Mesenchymal stem cell (in vitro differentiated cells and primary cell): Measurements from ENCODE around the gene THAP5.
A peak's percentile ranks its signal among the peaks of the same experiment; 100 is the strongest.

Experiments
- DNase-seq: peaks from one replicate; pipeline ENCODE4 v3.0.0-alpha.2; 2013
- H2AFZ ChIP-seq: one replicate; pipeline ENCODE4 v1.6.1; 2013; ENCODE audit warnings: low read depth, mild to moderate bottlenecking, control low read depth, inconsistent platforms, low read length, moderate library complexity
- H2AK5ac ChIP-seq: 2 replicates; pipeline ENCODE4 v1.6.1; 2013; ENCODE audit warnings: low read length, moderate library complexity, mild to moderate bottlenecking, inconsistent platforms; ENCODE audit not compliant: severe bottlenecking
- H2BK120ac ChIP-seq: one replicate; pipeline ENCODE4 v1.6.1; 2013; ENCODE audit warnings: low read depth, mild to moderate bottlenecking, inconsistent platforms, low read length, moderate library complexity
- H2BK12ac ChIP-seq, 2 experiments: one replicate each; pipeline ENCODE4 v1.6.1; 2013; ENCODE audit warnings: inconsistent platforms in 2 of 2, low read length in 2 of 2, mild to moderate bottlenecking in 2 of 2, moderate library complexity in 2 of 2, control low read depth in 1 of 2
- H2BK15ac ChIP-seq: one replicate; pipeline ENCODE4 v1.6.1; 2013; ENCODE audit warnings: mild to moderate bottlenecking, low read depth, inconsistent platforms; ENCODE audit not compliant: poor library complexity, severe bottlenecking
- H2BK5ac ChIP-seq: 2 replicates; pipeline ENCODE4 v1.6.1; 2013; ENCODE audit warnings: low read depth, mild to moderate bottlenecking, low read length, control low read depth, inconsistent platforms; ENCODE audit not compliant: poor library complexity, severe bottlenecking
- H3K14ac ChIP-seq, 2 experiments: one replicate each; pipeline ENCODE4 v1.6.1; 2013; ENCODE audit warnings: inconsistent platforms in 2 of 2, low read length in 2 of 2, control low read depth in 1 of 2, mild to moderate bottlenecking in 1 of 2, moderate library complexity in 1 of 2
- H3K18ac ChIP-seq, 2 experiments: one replicate each; pipeline ENCODE4 v1.6.1; 2013; ENCODE audit warnings: inconsistent platforms in 2 of 2, low read length in 2 of 2, control low read depth in 1 of 2, low read depth in 1 of 2, mild to moderate bottlenecking in 1 of 2
- H3K23ac ChIP-seq, 2 experiments: one replicate each; pipeline ENCODE4 v1.6.1; 2013; ENCODE audit warnings: inconsistent platforms in 2 of 2, low read length in 2 of 2, mild to moderate bottlenecking in 2 of 2, moderate library complexity in 2 of 2, control low read depth in 1 of 2
- H3K27ac ChIP-seq: 2 replicates; pipeline ENCODE4 v1.5.1; 2013; ENCODE audit warnings: mild to moderate bottlenecking, moderate library complexity, low read length, control low read depth, inconsistent platforms; ENCODE audit not compliant: poor library complexity, severe bottlenecking
- H3K27me3 ChIP-seq, 2 experiments: 2 replicates each; pipeline versions ENCODE4 v1.6.1 to v1.7.0; 2013; ENCODE audit warnings: low read length in 2 of 2, mild to moderate bottlenecking in 2 of 2, moderate library complexity in 2 of 2, control low read depth in 1 of 2, inconsistent platforms in 1 of 2; ENCODE audit not compliant: control insufficient read depth in 1 of 2, insufficient read depth in 1 of 2
- H3K36me3 ChIP-seq, 2 experiments: 2 replicates each; pipeline versions ENCODE4 v1.6.1 to v1.7.0; 2013; ENCODE audit warnings: low read length in 2 of 2, control low read depth in 1 of 2, inconsistent platforms in 1 of 2, low read depth in 1 of 2, mild to moderate bottlenecking in 1 of 2; ENCODE audit not compliant: insufficient read depth in 2 of 2, control insufficient read depth in 1 of 2
- H3K4ac ChIP-seq, 2 experiments: one replicate each; pipeline ENCODE4 v1.6.1; 2013; ENCODE audit warnings: inconsistent platforms in 2 of 2, low read length in 2 of 2, mild to moderate bottlenecking in 2 of 2, moderate library complexity in 2 of 2, control low read depth in 1 of 2, low read depth in 1 of 2
- H3K4me1 ChIP-seq: 2 replicates; pipeline ENCODE4 v1.6.1; 2013; ENCODE audit warnings: low read depth, low read length, control low read depth; ENCODE audit not compliant: control insufficient read depth, insufficient read depth
- H3K4me2 ChIP-seq: 2 replicates; pipeline ENCODE4 v1.6.1; 2013; ENCODE audit warnings: low read length, mild to moderate bottlenecking, inconsistent platforms; ENCODE audit not compliant: poor library complexity, severe bottlenecking
- H3K4me3 ChIP-seq, 2 experiments: 2 replicates each; pipeline versions ENCODE4 v1.5.1 to v1.7.0; 2013; ENCODE audit warnings: low read length in 2 of 2, mild to moderate bottlenecking in 2 of 2, control low read depth in 1 of 2, low read depth in 1 of 2; ENCODE audit not compliant: insufficient read depth in 1 of 2
- H3K79me1 ChIP-seq: replicated peaks from 2 replicates; pipeline ENCODE4 v1.6.1; 2013; ENCODE audit warnings: mild to moderate bottlenecking, control low read depth, low read length, inconsistent platforms; ENCODE audit not compliant: poor library complexity, severe bottlenecking
- H3K9ac ChIP-seq: 2 replicates; pipeline ENCODE4 v1.7.0; 2013; ENCODE audit warnings: mild to moderate bottlenecking, low read length, moderate library complexity
- H3K9me3 ChIP-seq: 2 replicates; pipeline ENCODE4 v1.7.0; 2013; ENCODE audit warnings: mild to moderate bottlenecking, low read length; ENCODE audit not compliant: control insufficient read depth
- H4K8ac ChIP-seq: one replicate; pipeline ENCODE4 v1.6.1; 2013; ENCODE audit warnings: inconsistent platforms, mild to moderate bottlenecking, low read length, moderate library complexity
- H4K91ac ChIP-seq: one replicate; pipeline ENCODE4 v1.6.1; 2013; ENCODE audit warnings: mild to moderate bottlenecking, low read length, inconsistent platforms
- WGBS: methylation state at CpG from one replicate; pipeline ENCODE4 v1.1.7; 2013; ENCODE audit warnings: mixed read lengths; 5-methylcytosine and 5-hydroxymethylcytosine counted together

The THAP5 gene

GRCh38 chr7:108613147-108613948 lies 43.8 kb upstream of the THAP5 start:
- Histone ChIP-seq H3K27me3 (peaks cover 3 to 8% of the 10 kb centered on the region in 2 experiments), H2BK5ac (no peak overlapping the region), H3K4me2 (no peak overlapping the region), H3K36me3 (no peaks in the 10 kb centered on the region), H3K14ac (no peak overlapping the region), H3K4ac (no peak overlapping the region), H3K4me1 (no peaks in the 10 kb centered on the region), H4K91ac (no peak overlapping the region), H3K18ac (no peak overlapping the region), H2BK12ac (no peak overlapping the region), H2AFZ (no peak overlapping the region), H2BK15ac (no peak overlapping the region), H3K9me3 (no peaks in the 10 kb centered on the region), H3K23ac (no peak overlapping the region), H3K4me3 (no peak overlapping the region), H2BK120ac (no peak overlapping the region), H3K9ac (no peak overlapping the region), H4K8ac (no peak overlapping the region), H3K79me1 (no peaks in the 10 kb centered on the region), H2AK5ac (no peak overlapping the region), H3K27ac (no peak overlapping the region)
- peak; percentile 53 for DNase-seq
- 51% methylated on average over 2 of the region's 5 CpGs for WGBS

DNA sequence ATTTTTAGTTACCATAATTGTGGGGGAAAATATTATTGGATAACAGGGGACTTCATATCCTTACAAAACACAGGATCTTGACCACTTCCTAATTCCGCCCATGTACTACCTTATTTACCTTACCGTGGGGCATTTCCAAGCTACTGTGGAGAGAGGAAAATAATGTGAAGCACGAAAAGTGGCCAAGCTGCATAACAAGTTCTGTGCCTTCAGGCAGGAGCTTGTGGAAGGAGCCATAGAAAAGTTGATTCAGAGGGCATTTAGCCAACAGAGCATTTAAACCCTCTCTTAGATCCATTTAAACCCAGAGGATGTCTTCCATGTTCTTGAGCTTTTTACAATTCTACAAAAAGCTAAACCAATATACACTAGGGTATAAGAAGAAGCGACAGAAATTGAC lies 41.8 kb upstream of the THAP5 start:
- Histone ChIP-seq H3K27me3 (peaks cover 3 to 8% of the 10 kb centered on the region in 2 experiments), H3K18ac (no peak overlapping the region), H2AK5ac (no peak overlapping the region), H2AFZ (no peak overlapping the region), H4K8ac (no peak overlapping the region), H2BK120ac (no peak overlapping the region), H4K91ac (no peak overlapping the region), H3K4me2 (no peak overlapping the region), H3K14ac (no peak overlapping the region), H3K4me3 (no peak overlapping the region), H3K9me3 (no peaks in the 10 kb centered on the region), H3K9ac (no peak overlapping the region), H3K4me1 (no peaks in the 10 kb centered on the region), H2BK12ac (no peak overlapping the region), H2BK5ac (no peak overlapping the region), H3K27ac (no peak overlapping the region), H2BK15ac (no peak overlapping the region), H3K79me1 (no peaks in the 10 kb centered on the region), H3K36me3 (no peaks in the 10 kb centered on the region), H3K4ac (no peak overlapping the region), H3K23ac (no peak overlapping the region)
- DNase-seq, result no peak
- WGBS, result 73% methylated on average over 3 of the region's 4 CpGs

- Histone ChIP-seq H3K27me3 (peaks cover 3 to 8% of the 10 kb centered on the region in 2 experiments), H3K4me1 (no peaks in the 10 kb centered on the region), H2BK5ac (no peak overlapping the region), H3K4me2 (no peak overlapping the region), H3K9me3 (no peaks in the 10 kb centered on the region), H3K23ac (no peak overlapping the region), H4K91ac (no peak overlapping the region), H3K14ac (no peak overlapping the region), H3K79me1 (no peaks in the 10 kb centered on the region), H2BK120ac (no peak overlapping the region), H3K9ac (no peak overlapping the region), H3K36me3 (no peaks in the 10 kb centered on the region), H2BK12ac (no peak overlapping the region), H2AK5ac (no peak overlapping the region), H3K4me3 (no peak overlapping the region), H4K8ac (no peak overlapping the region), H2AFZ (no peak overlapping the region), H3K4ac (no peak overlapping the region), H3K27ac (no peak overlapping the region), H3K18ac (no peak overlapping the region), H2BK15ac (no peak overlapping the region)
- WGBS, result 86% methylated on average over 1 of the region's 2 CpGs
- DNase-seq, result no peak
Observed at GRCh38 chr7:108609643-108610042, 40.1 kb upstream of the THAP5 start.

GRCh38 chr7:108605559-108606201 lies 36.2 kb upstream of the THAP5 start:
- H3K14ac ChIP-seq, result no peak overlapping the region
- no peak overlapping the region for H3K18ac ChIP-seq
- WGBS, result 93% methylated on average over 3 of the region's 7 CpGs
- H3K4ac ChIP-seq, result no peak overlapping the region
- H3K4me2 ChIP-seq, result no peak overlapping the region
- H3K4me3 ChIP-seq, result no peak overlapping the region
- no peak overlapping the region for H4K8ac ChIP-seq
- H2AK5ac ChIP-seq, result no peak overlapping the region
- H2BK15ac ChIP-seq, result no peak overlapping the region
- peaks cover 2 to 4% of the 10 kb centered on the region in 2 experiments for H3K27me3 ChIP-seq
- no peak overlapping the region for H2BK12ac ChIP-seq
- no peak overlapping the region for H2AFZ ChIP-seq
- no peaks in the 10 kb centered on the region for H3K36me3 ChIP-seq
- H3K4me1 ChIP-seq, result no peaks in the 10 kb centered on the region
- H2BK5ac ChIP-seq, result no peak overlapping the region
- no peaks in the 10 kb centered on the region for H3K79me1 ChIP-seq
- H3K23ac ChIP-seq, result no peak overlapping the region
- no peak overlapping the region for H4K91ac ChIP-seq
- DNase-seq, result no peak
- no peak overlapping the region for H3K27ac ChIP-seq
- no peaks in the 10 kb centered on the region for H3K9me3 ChIP-seq
- no peak overlapping the region for H2BK120ac ChIP-seq
- H3K9ac ChIP-seq, result no peak overlapping the region
